NB4 (cell line): Measurements from ENCODE around the gene UVRAG.
"Not testable (repeated sequence)": the region's sequence is repeated elsewhere in the genome, so short reads cannot be mapped to it uniquely, and the experiment has no call there.

ENCODE experiments used
- POLR2A ChIP-seq: IDR thresholded peaks from 2 replicates; pipeline ENCODE4 v1.6.1; 2011; ENCODE audit warnings: mild to moderate bottlenecking; ENCODE audit not compliant: insufficient read length; ENCODE audit errors: extremely low read depth
- TF ChIP-seq, protein P1 (sequence below): IDR thresholded peaks from one replicate; pipeline ENCODE4 v1.5.1; 2012; ENCODE audit warnings: low read depth, low read length

DNA sequence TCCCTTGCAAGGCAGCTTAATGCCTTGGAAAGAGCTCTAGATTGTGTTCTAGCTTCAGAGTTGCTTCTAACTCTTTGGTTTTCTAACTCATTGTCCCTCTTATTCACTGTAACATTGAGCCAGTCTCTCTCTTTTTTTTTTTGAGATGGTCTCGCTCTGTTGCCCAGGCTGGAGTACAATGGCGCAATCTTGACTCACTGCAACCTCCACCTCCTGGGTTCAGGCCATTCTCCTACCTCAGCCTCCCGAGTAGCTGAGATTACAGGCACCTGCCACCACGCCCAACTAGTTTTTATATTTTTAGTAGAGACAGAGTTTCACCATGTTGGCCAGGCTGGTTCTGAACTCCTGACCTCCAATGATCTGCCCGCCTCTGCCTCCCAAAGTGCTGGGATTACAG, 266.1 kb downstream of the UVRAG start:
- TF ChIP-seq, protein P1, sequence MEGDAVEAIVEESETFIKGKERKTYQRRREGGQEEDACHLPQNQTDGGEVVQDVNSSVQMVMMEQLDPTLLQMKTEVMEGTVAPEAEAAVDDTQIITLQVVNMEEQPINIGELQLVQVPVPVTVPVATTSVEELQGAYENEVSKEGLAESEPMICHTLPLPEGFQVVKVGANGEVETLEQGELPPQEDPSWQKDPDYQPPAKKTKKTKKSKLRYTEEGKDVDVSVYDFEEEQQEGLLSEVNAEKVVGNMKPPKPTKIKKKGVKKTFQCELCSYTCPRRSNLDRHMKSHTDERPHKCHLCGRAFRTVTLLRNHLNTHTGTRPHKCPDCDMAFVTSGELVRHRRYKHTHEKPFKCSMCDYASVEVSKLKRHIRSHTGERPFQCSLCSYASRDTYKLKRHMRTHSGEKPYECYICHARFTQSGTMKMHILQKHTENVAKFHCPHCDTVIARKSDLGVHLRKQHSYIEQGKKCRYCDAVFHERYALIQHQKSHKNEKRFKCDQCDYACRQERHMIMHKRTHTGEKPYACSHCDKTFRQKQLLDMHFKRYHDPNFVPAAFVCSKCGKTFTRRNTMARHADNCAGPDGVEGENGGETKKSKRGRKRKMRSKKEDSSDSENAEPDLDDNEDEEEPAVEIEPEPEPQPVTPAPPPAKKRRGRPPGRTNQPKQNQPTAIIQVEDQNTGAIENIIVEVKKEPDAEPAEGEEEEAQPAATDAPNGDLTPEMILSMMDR: not testable (repeated sequence)
- TF ChIP-seq POLR2A: not testable (repeated sequence)
